ENCODE results near the gene ANXA11. TPM values are rescaled to one million over a fixed set of nuclear protein-coding genes. Genes with fewer than 3 reads are reported as not detected.

Gene ANXA11
- total and polyA plus RNA-seq, 2 of the 8 experiments (the other 6 are each of a cell fraction or from before 2014, with no cell fraction given), result 40.5 to 84.9 TPM

- Histone ChIP-seq H4K91ac (replicated peaks; ENCODE audit: insufficient read length, low read length) (no peak overlapping the region), H2BK5ac (ENCODE audit: low read depth, low read length) (no peak overlapping the region), H3K56ac (replicated peaks; ENCODE audit: insufficient read length, low read depth, low read length) (no peak overlapping the region), H3K18ac (ENCODE audit: extremely low read depth, low read length) (no peak overlapping the region; the same call in 1 of the 2 replicates), H2AFZ (ENCODE audit: low read length) (no peak overlapping the region), H3K14ac (ENCODE audit: insufficient read length) (no peak overlapping the region), H3K4ac (replicated peaks; ENCODE audit: insufficient read length, low read depth, low read length) (no peak overlapping the region), H4K8ac (ENCODE audit: extremely low read depth, insufficient read depth, low read length) (no peak overlapping the region), H3K27ac (ENCODE audit: low read depth, low read length) (no peak overlapping the region), H3K27me3 (replicated peaks in 1 of 4; ENCODE audit: control insufficient read depth in 3 of 4, extremely low read depth in 1 of 4, insufficient read depth in 3 of 4, low read length in 3 of 4) (no peaks in the 10 kb centered on the region), H4K5ac (ENCODE audit: insufficient read length, low read depth, low read length) (no peak overlapping the region), H3K9ac (replicated peaks in 1 of 4; ENCODE audit: extremely low read depth in 1 of 4, low read depth in 3 of 4, low read length in 3 of 4) (no peak overlapping the region), H3K36me3 (ENCODE audit: control insufficient read depth in 2 of 4, insufficient read depth in 4 of 4, low read length in 3 of 4) (no peaks in the 10 kb centered on the region), H3K9me3 (ENCODE audit: insufficient read depth in 2 of 2, low read depth in 1 of 2, low read length in 1 of 2) (no peaks in the 10 kb centered on the region), H3K4me1 (replicated peaks in 1 of 4; ENCODE audit: control insufficient read depth in 3 of 4, insufficient read depth in 4 of 4, low read length in 3 of 4) (peaks cover 0 to 12% (median 6%) of the 10 kb centered on the region in 4 experiments; a peak in 5 of 7 replicates), H2BK20ac (ENCODE audit: low read length) (no peak overlapping the region), H3K79me2 (ENCODE audit: control insufficient read depth in 1 of 2, insufficient read depth in 2 of 2, low read length in 2 of 2) (peaks cover 0 to 39% of the 10 kb centered on the region in 2 experiments; a peak in 3 of 4 replicates), H3K4me2 (ENCODE audit: insufficient read depth in 1 of 2, low read depth in 2 of 2, low read length in 2 of 2) (peak overlapping the region in 1 of 2 experiments; percentile 6; a peak in 1 of 4 replicates), H4K20me1 (replicated peaks in 1 of 2; ENCODE audit: control insufficient read depth in 1 of 2, insufficient read depth in 2 of 2, low read length in 2 of 2) (peaks cover 6% of the 10 kb centered on the region in 2 experiments), H3K23ac (ENCODE audit: insufficient read length) (no peak overlapping the region), H2BK15ac (ENCODE audit: low read length) (no peak overlapping the region), H2AK5ac (ENCODE audit: low read depth, low read length) (no peak overlapping the region), H3K4me3 (ENCODE audit: extremely low read depth in 1 of 4, insufficient read depth in 2 of 4, low read depth in 3 of 4, low read length in 4 of 4) (no peak overlapping the region), H2BK120ac (replicated peaks; ENCODE audit: low read depth, low read length) (no peak overlapping the region), H3K79me1 (ENCODE audit: low read depth, low read length) (peaks cover 6% of the 10 kb centered on the region), H2BK12ac (ENCODE audit: low read depth, low read length) (no peak overlapping the region), H3K23me2 (ENCODE audit: low read depth, low read length) (no peaks in the 10 kb centered on the region)
- ChIA-PET CTCF (ENCODE audit: partially characterized antibody) (interaction anchor here (0.9 to 3.6 kb wide), 8 partner anchors 9 to 84 kb away, joined by 3 to 27 read pairs (median 4); no protein-coding TSS in a partner anchor), POLR2A (ENCODE audit: partially characterized antibody) (interaction anchor here (3.0 kb wide), 1 partner anchor 9 kb away, joined by 16 read pairs; the partner anchor contains the start of gene ANXA11)
- 91% methylated on average over 4 of the region's 4 CpGs; no CpG with 5 or more reads in 1 of the 2 experiments for WGBS, 2 experiments (ENCODE audit: extremely low coverage in 1 of 2, insufficient coverage in 1 of 2, insufficient read length in 1 of 2, insufficient replicate concordance in 2 of 2, low coverage in 1 of 2, low lambda C conversion rate in 2 of 2, missing lambda C conversion rate in 1 of 2)
- FAIRE-seq (no peak), DNase-seq (ENCODE audit: low read depth in 1 of 2, low spot score in 2 of 2) (no peak)
- TF ChIP-seq POLR2AphosphoS5 (IDR thresholded peaks at IDR 0.05; ENCODE audit: low read depth, low read length), result no peak
- no peak for TF ChIP-seq SUZ12 (IDR thresholded peaks at IDR 0.05; ENCODE audit: low read length)
- TF ChIP-seq TAF1 (IDR thresholded peaks at IDR 0.05; ENCODE audit: low read depth, low read length), result no peak
- no peak for TF ChIP-seq JUN (IDR thresholded peaks at IDR 0.05; ENCODE audit: low read depth, low read length)
Measured at GRCh38 chr10:80195046-80195574, 10.2 kb downstream of the ANXA11 start.
